Natural killer cell (primary cell): ENCODE results near the gene LCLAT1. TPM values are rescaled to one million over a fixed set of nuclear protein-coding genes. Genes with fewer than 3 reads are reported as not detected.

Experiments used
- ATAC-seq, 3 donors: fragments of 150-1000 bp in 2 of 3; fragments of 200-7000 bp in 1 of 3; cut with Tn5 transposase; 1 replicate in 1 of 3; 2 replicates in 2 of 3; pipeline ENCODE4 v1.10.0; 2021; ENCODE audit warnings: mild to moderate bottlenecking in 2 of 3, moderate library complexity in 2 of 3
- DNase-seq, 2 donors: peaks; one replicate each; pipeline versions ENCODE4 v3.0.0 to v3.0.0-alpha.2; 2013 to 2021; ENCODE audit warnings: mixed read lengths in 1 of 2
- H3K27ac ChIP-seq: one replicate; pipeline ENCODE4 v1.5.1; 2013; ENCODE audit warnings: mild to moderate bottlenecking, low read length
- H3K27me3 ChIP-seq: one replicate; pipeline ENCODE4 v1.6.1; 2013; ENCODE audit warnings: low read length; ENCODE audit not compliant: control insufficient read depth, insufficient read depth
- H3K36me3 ChIP-seq: one replicate; pipeline ENCODE4 v1.6.1; 2013; ENCODE audit warnings: low read length; ENCODE audit not compliant: control insufficient read depth, insufficient read depth
- H3K4me1 ChIP-seq: one replicate; pipeline ENCODE4 v1.6.1; 2013; ENCODE audit warnings: low read length; ENCODE audit not compliant: control insufficient read depth, insufficient read depth
- H3K4me3 ChIP-seq: one replicate; pipeline ENCODE4 v1.5.1; 2013; ENCODE audit warnings: low read length
- H3K9me3 ChIP-seq: one replicate; pipeline ENCODE4 v1.6.1; 2013; ENCODE audit warnings: low read length; ENCODE audit not compliant: control insufficient read depth, insufficient read depth
- H3K27ac Mint-ChIP-seq, 2 donors: one replicate each; pipeline ENCODE4 v1.8.0; 2022; ENCODE audit warnings: mild to moderate bottlenecking in 2 of 2, mixed read lengths in 2 of 2, moderate library complexity in 1 of 2
- H3K27me3 Mint-ChIP-seq, 2 donors: one replicate each; pipeline ENCODE4 v1.8.0; 2022; ENCODE audit warnings: low read depth in 2 of 2, mixed read lengths in 2 of 2
- H3K36me3 Mint-ChIP-seq: one replicate; pipeline ENCODE4 v1.8.0; 2022; ENCODE audit warnings: mixed read lengths
- H3K4me1 Mint-ChIP-seq, 2 donors: one replicate each; pipeline ENCODE4 v1.8.0; 2022; ENCODE audit warnings: mixed read lengths in 2 of 2
- H3K4me3 Mint-ChIP-seq: one replicate; pipeline ENCODE4 v1.8.0; 2022; ENCODE audit warnings: mild to moderate bottlenecking, moderate library complexity, mixed read lengths
- H3K9me3 Mint-ChIP-seq, 2 donors: one replicate each; pipeline ENCODE4 v1.8.0; 2022; ENCODE audit warnings: mixed read lengths in 2 of 2
- CTCF ChIP-seq: fragments of 200-600 bp; IDR thresholded peaks from one replicate; pipeline ENCODE4 v1.8.0; 2022; ENCODE audit warnings: antibody characterized with exemption
- WGBS: methylation state at CpG from one replicate; pipeline ENCODE4 v1.1.7; 2013; ENCODE audit warnings: missing lambda C conversion rate; ENCODE audit not compliant: insufficient coverage; 5-methylcytosine and 5-hydroxymethylcytosine counted together
- intact Hi-C: fragments of 100-400 bp; cut with micrococcal nuclease; formaldehyde crosslinking; loops from one replicate; pipeline ENCODE4 v1.14.2; 2022
- total RNA-seq, 4 donors: library from RNA; stranded (reverse); fragments of 120-200 nt in 1 of 4; gene quantifications; one replicate each; pipeline versions ENCODE4 v1.2.3 to v1.2.4, GENCODE V29; 2013 to 2022

The LCLAT1 gene
- total RNA-seq: 10 to 100 TPM; 13.0 to 16.2 (median 14.2) TPM
- total RNA-seq (2013): 25.7 TPM

GRCh38 chr2:30447149-30448045 lies at the start of gene LCLAT1:
TSS of gene LCLAT1 (plus strand) at chr2:30447246. CDS start at chr2:30525591, 78,345 bp downstream.
- H3K27ac Mint-ChIP-seq: peak within 1 kb of the TSS; percentile 98
- Histone ChIP-seq H3K27ac (peak within 1 kb of the TSS; percentile 82), H3K27me3 (no peaks in the 10 kb centered on the region), H3K4me1 (peaks cover 11% of the 10 kb centered on the region), H3K36me3 (no peaks in the 10 kb centered on the region), H3K4me3 (peak within 1 kb of the TSS; percentile 99), H3K9me3 (no peaks in the 10 kb centered on the region)
- peak; percentile 91 to 94 (median 93) for ATAC-seq
- no peaks in the 10 kb centered on the region for H3K27me3 Mint-ChIP-seq
- H3K9me3 Mint-ChIP-seq: no peaks in the 10 kb centered on the region
- no peaks in the 10 kb centered on the region for H3K36me3 Mint-ChIP-seq
- WGBS: 3% methylated on average over 83 of the region's 83 CpGs
- no peak for TF ChIP-seq CTCF
- H3K4me3 Mint-ChIP-seq: peak within 1 kb of the TSS; percentile 98
- peak; percentile 87 to 94 for DNase-seq
- peaks cover 32 to 39% of the 10 kb centered on the region in 2 donors for H3K4me1 Mint-ChIP-seq
- intact Hi-C loops: loop anchor here (1.0 to 5.0 kb wide), 2 partner anchors 25 to 215 kb away; partner anchors contain the start of gene LBH

GRCh38 chr2:30398084-30398873 lies 48.8 kb upstream of the LCLAT1 start:
- Histone ChIP-seq H3K27me3 (no peaks in the 10 kb centered on the region), H3K4me1 (no peaks in the 10 kb centered on the region), H3K36me3 (no peaks in the 10 kb centered on the region), H3K9me3 (no peaks in the 10 kb centered on the region), H3K4me3 (no peak overlapping the region), H3K27ac (no peak overlapping the region)
- 89% methylated on average over 4 of the region's 4 CpGs for WGBS
- Mint-ChIP-seq H3K9me3 (no peaks in the 10 kb centered on the region), H3K4me3 (no peak overlapping the region), H3K27ac (no peak overlapping the region), H3K27me3 (peaks cover 0 to 7% of the 10 kb centered on the region in 2 donors), H3K36me3 (no peaks in the 10 kb centered on the region), H3K4me1 (peaks cover 0 to 6% of the 10 kb centered on the region in 2 donors)
- TF ChIP-seq CTCF: no peak
- DNase-seq: no peak
- intact Hi-C loops: no loop called here
- ATAC-seq: no peak

GRCh38 chr2:30400151-30400954 lies 46.7 kb upstream of the LCLAT1 start:
- Histone ChIP-seq H3K4me3 (no peak overlapping the region), H3K36me3 (no peaks in the 10 kb centered on the region), H3K9me3 (no peaks in the 10 kb centered on the region), H3K27me3 (no peaks in the 10 kb centered on the region), H3K4me1 (no peaks in the 10 kb centered on the region), H3K27ac (no peak overlapping the region)
- TF ChIP-seq CTCF: no peak
- DNase-seq: no peak
- Mint-ChIP-seq H3K27ac (no peak overlapping the region), H3K4me1 (peaks cover 0 to 6% of the 10 kb centered on the region in 2 donors), H3K9me3 (no peaks in the 10 kb centered on the region), H3K36me3 (no peaks in the 10 kb centered on the region), H3K27me3 (no peaks in the 10 kb centered on the region), H3K4me3 (no peak overlapping the region)
- no peak for ATAC-seq
- intact Hi-C loops: no loop called here
- WGBS: 90% methylated on average over 10 of the region's 11 CpGs
